Smooth muscle cell (in vitro differentiated cells): ENCODE results near the gene RTN4RL1. TPM values are rescaled to one million over a fixed set of nuclear protein-coding genes. Genes with fewer than 3 reads are reported as not detected.

Experiments used
- DNase-seq: peaks from one replicate; lab custom pipeline; 2025; ENCODE audit not compliant: unreplicated experiment; lab: John Stamatoyannopoulos, UW
- H2AFZ ChIP-seq: fragments of 200-600 bp; sonication (generic); 2 replicates; pipeline ENCODE4 v1.6.0; 2016; ENCODE audit warnings: antibody characterized with exemption, low read depth, mild to moderate bottlenecking
- H3F3A ChIP-seq: fragments of 200-600 bp; sonication (generic); 2 replicates; pipeline ENCODE4 v1.6.0; 2017; ENCODE audit warnings: antibody characterized with exemption, low read depth
- H3K27ac ChIP-seq: fragments of 200-600 bp; sonication (generic); 2 replicates; pipeline ENCODE4 v1.5.1; 2016; ENCODE audit warnings: low read depth, mild to moderate bottlenecking
- H3K27me3 ChIP-seq: fragments of 200-600 bp; sonication (generic); 2 replicates; pipeline ENCODE4 v1.6.1; 2016; ENCODE audit warnings: low read depth, mild to moderate bottlenecking
- H3K36me3 ChIP-seq: fragments of 200-600 bp; sonication (generic); 2 replicates; pipeline ENCODE4 v1.5.1; 2016; ENCODE audit warnings: low read depth
- H3K4me1 ChIP-seq: fragments of 200-600 bp; sonication (generic); 2 replicates; pipeline ENCODE4 v1.5.1; 2016; ENCODE audit warnings: low read depth
- H3K4me2 ChIP-seq: fragments of 200-600 bp; sonication (generic); 2 replicates; pipeline ENCODE4 v1.6.0; 2016; ENCODE audit warnings: mild to moderate bottlenecking
- H3K4me3 ChIP-seq: fragments of 200-600 bp; sonication (generic); 2 replicates; pipeline ENCODE4 v1.5.1; 2016; ENCODE audit warnings: mild to moderate bottlenecking
- H3K79me2 ChIP-seq: fragments of 200-600 bp; sonication (generic); 2 replicates; pipeline ENCODE4 v1.6.0; 2016; ENCODE audit warnings: low read depth, mild to moderate bottlenecking
- H3K9ac ChIP-seq: fragments of 200-600 bp; sonication (generic); 2 replicates; pipeline ENCODE4 v1.6.0; 2016; ENCODE audit warnings: low read depth
- H3K9me3 ChIP-seq: fragments of 200-600 bp; sonication (generic); replicated peaks from 2 replicates; pipeline ENCODE4 v1.5.1; 2016; ENCODE audit warnings: low read depth
- H4K20me1 ChIP-seq: fragments of 200-600 bp; sonication (generic); 2 replicates; pipeline ENCODE4 v1.6.0; 2016; ENCODE audit warnings: low read depth
- CTCF ChIP-seq: fragments of 200-600 bp; sonication (generic); IDR thresholded peaks from 2 replicates; pipeline ENCODE4 v1.5.1; 2017; ENCODE audit warnings: borderline replicate concordance, mild to moderate bottlenecking, antibody characterized with exemption; ENCODE audit not compliant: insufficient read depth, poor library complexity, severe bottlenecking
- WGBS: methylation state at CpG from one replicate; pipeline ENCODE4 v1.1.7; 2016; ENCODE audit warnings: low lambda C conversion rate; 5-methylcytosine and 5-hydroxymethylcytosine counted together
- polyA plus RNA-seq: library from polyadenylated mRNA; unstranded; fragments of >200 nt; fragmentation: Nextera tagmentation; extraction: Ambion mirVana; gene quantifications from 2 replicates; pipeline ENCODE4 v1.2.1, GENCODE V29; 2016
- total RNA-seq: library from RNA; depleted of rRNA; stranded (reverse); fragments of >200 nt; gene quantifications from 2 replicates; pipeline ENCODE4 v1.2.3, GENCODE V29; 2014

RTN4RL1 gene
- total and polyA plus RNA-seq, 2 experiments from 2014 or later: not detected

GRCh38 chr17:2024572-2025219 is 438 bp downstream of the RTN4RL1 start:
- H3K79me2 ChIP-seq: no peaks in the 10 kb centered on the region
- H3K27me3 ChIP-seq: peaks cover 70% of the 10 kb centered on the region
- DNase-seq: no peak
- no peak overlapping the region for H2AFZ ChIP-seq
- peak overlapping the region; percentile 52 for H3K4me3 ChIP-seq
- WGBS: 3% methylated on average over 53 of the region's 73 CpGs
- peaks cover 22% of the 10 kb centered on the region for H3K4me1 ChIP-seq
- TF ChIP-seq CTCF: no peak
- H4K20me1 ChIP-seq: no peaks in the 10 kb centered on the region
- no peak overlapping the region for H3K9ac ChIP-seq
- H3K4me2 ChIP-seq: peak overlapping the region; percentile 90
- no peak overlapping the region for H3K27ac ChIP-seq
- no peaks in the 10 kb centered on the region for H3K9me3 ChIP-seq
- no peaks in the 10 kb centered on the region for H3K36me3 ChIP-seq
- no peaks in the 10 kb centered on the region for H3F3A ChIP-seq

- H3K27me3 ChIP-seq: peaks cover 78% of the 10 kb centered on the region
- H3K79me2 ChIP-seq: no peaks in the 10 kb centered on the region
- H3K4me1 ChIP-seq: peaks cover 22% of the 10 kb centered on the region
- WGBS: 3% methylated on average over 55 of the region's 85 CpGs
- no peak overlapping the region for H2AFZ ChIP-seq
- H3K4me2 ChIP-seq: peak overlapping the region; percentile 90
- no peak overlapping the region for H3K27ac ChIP-seq
- peak overlapping the region; percentile 52 for H3K4me3 ChIP-seq
- no peak for TF ChIP-seq CTCF
- no peak for DNase-seq
- no peaks in the 10 kb centered on the region for H3F3A ChIP-seq
- no peaks in the 10 kb centered on the region for H4K20me1 ChIP-seq
- H3K9ac ChIP-seq: no peak overlapping the region
- no peaks in the 10 kb centered on the region for H3K36me3 ChIP-seq
- H3K9me3 ChIP-seq: no peaks in the 10 kb centered on the region
These were observed 1.2 kb downstream of the RTN4RL1 start for GRCh38 chr17:2023692-2024571.

- Histone ChIP-seq H3K79me2 (no peaks in the 10 kb centered on the region), H3K27me3 (peaks cover 84% of the 10 kb centered on the region), H2AFZ (no peak overlapping the region), H3K4me2 (no peak overlapping the region), H3K4me1 (peaks cover 22% of the 10 kb centered on the region), H3K9me3 (no peaks in the 10 kb centered on the region), H3F3A (no peaks in the 10 kb centered on the region), H3K27ac (no peak overlapping the region), H3K36me3 (no peaks in the 10 kb centered on the region), H3K4me3 (no peak overlapping the region), H4K20me1 (no peaks in the 10 kb centered on the region), H3K9ac (no peak overlapping the region)
- no peak for DNase-seq
- 54% methylated on average over 11 of the region's 16 CpGs for WGBS
- TF ChIP-seq CTCF: no peak
These were observed 1.9 kb downstream of the RTN4RL1 start for GRCh38 chr17:2023256-2023655.
